GM18526 (cell line): ENCODE data around the gene DNAH17.

Experiments
- POLR2A ChIP-seq: IDR thresholded peaks from 3 replicates; pipeline ENCODE4 v1.6.1; 2011; ENCODE audit not compliant: insufficient read length; ENCODE audit errors: extremely low read depth

The DNAH17 gene

GRCh38 chr17:78506454-78507309 is 70.5 kb downstream of the DNAH17 start:
- no peak for TF ChIP-seq POLR2A

GRCh38 chr17:78504156-78504925 is 72.9 kb downstream of the DNAH17 start:
- TF ChIP-seq POLR2A: no peak

- no peak for TF ChIP-seq POLR2A
These were observed 74.5 kb downstream of the DNAH17 start for GRCh38 chr17:78502611-78503148.

GRCh38 chr17:78501241-78502036 is 75.8 kb downstream of the DNAH17 start:
- TF ChIP-seq POLR2A: no peak

GRCh38 chr17:78500806-78501205 is 76.4 kb downstream of the DNAH17 start:
- no peak for TF ChIP-seq POLR2A

- TF ChIP-seq POLR2A: no peak
These were observed 77.3 kb downstream of the DNAH17 start for GRCh38 chr17:78499715-78500540.

GRCh38 chr17:78498848-78499247 is 78.3 kb downstream of the DNAH17 start:
- no peak for TF ChIP-seq POLR2A

- no peak for TF ChIP-seq POLR2A
These were observed 80.1 kb downstream of the DNAH17 start for GRCh38 chr17:78497115-78497540.

- TF ChIP-seq POLR2A: no peak
These were observed 80.9 kb downstream of the DNAH17 start for GRCh38 chr17:78496311-78496710.

GRCh38 chr17:78495634-78496033 is 81.6 kb downstream of the DNAH17 start:
- TF ChIP-seq POLR2A: no peak

- no peak for TF ChIP-seq POLR2A
These were observed 82.4 kb downstream of the DNAH17 start for GRCh38 chr17:78494696-78495330.

GRCh38 chr17:78493853-78494695 is 83.1 kb downstream of the DNAH17 start:
- no peak for TF ChIP-seq POLR2A

- TF ChIP-seq POLR2A: no peak
These were observed 83.7 kb downstream of the DNAH17 start for GRCh38 chr17:78493450-78493849.
